Measurements from ENCODE around the gene TCFL5.

Gene TCFL5

GRCh38 chr20:62808211-62808865 is 53.3 kb downstream of the TCFL5 start:
- DNase-seq: peak; percentile 73

DNA sequence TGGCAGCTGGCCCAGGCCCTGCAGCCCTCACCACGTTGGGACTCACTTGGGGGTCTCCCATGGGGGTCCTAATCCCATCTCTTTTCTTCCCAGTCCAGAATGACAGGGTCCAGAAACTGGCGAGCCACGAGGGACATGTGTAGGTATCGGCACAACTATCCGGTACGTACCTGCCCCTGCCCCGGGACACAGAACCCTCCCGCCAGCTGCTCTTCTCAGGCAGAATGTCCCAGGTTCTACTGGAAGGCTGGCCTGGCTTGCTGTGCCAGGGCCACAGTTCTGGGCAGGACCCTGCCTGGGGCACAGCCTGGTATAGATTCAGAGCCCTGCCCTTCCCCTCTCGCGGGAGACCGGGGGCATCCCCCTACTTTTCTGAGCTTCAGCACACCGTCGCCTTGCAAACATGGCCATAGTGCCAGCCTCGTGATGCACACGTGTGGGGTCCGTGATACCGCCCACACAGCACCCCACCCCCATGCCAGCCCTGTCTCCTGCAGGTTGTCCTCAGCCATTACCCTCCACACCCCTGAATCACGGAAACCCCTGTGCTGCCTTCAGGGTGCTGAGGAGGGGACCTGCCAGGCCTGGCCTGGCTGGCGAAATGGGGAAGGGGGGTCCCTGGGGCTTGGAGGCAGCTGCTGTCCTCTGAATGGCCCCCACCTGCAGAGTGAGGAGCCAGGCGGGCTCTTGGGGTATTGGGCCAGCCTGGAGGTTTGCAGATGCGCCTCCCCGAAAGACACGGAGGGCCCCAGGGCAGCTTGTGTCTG is 54.0 kb downstream of the TCFL5 start:
- no peak for DNase-seq

GRCh38 chr20:62806383-62807050 is 55.1 kb downstream of the TCFL5 start:
- no peak for DNase-seq

DNA sequence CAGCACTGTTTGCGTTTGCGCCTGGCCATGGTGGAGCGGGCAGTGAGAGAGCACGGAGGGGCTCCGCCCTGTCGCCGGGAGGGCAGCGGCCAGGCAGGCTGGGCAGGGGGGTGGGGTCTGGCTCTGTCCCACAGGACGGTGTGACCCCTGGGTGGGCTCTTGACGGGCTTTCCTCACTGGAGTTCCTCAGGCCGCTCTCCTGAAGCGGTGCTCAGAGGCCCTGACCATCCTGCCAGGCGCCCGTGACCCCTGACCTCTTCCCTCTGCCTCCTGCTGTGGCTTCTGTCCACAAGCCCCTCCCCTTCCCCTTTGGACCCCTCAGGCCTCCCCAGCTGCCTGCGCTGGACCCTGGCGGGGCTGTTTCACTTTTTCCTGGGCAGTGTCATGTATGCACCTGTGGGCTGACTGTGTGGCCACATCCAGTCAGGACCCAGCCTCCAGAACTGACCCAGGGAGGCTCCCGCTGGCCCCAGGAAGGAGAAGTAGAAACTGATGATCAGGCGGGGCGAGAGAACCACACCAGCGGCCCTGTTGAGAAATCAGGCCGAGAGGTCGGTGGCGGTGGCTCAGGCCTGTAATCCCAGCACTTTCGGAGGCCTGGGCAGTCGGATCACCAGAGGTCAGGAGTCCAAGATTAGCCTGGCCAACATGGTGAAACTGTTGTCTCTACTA is 55.8 kb downstream of the TCFL5 start:
- DNase-seq: no peak

DNA sequence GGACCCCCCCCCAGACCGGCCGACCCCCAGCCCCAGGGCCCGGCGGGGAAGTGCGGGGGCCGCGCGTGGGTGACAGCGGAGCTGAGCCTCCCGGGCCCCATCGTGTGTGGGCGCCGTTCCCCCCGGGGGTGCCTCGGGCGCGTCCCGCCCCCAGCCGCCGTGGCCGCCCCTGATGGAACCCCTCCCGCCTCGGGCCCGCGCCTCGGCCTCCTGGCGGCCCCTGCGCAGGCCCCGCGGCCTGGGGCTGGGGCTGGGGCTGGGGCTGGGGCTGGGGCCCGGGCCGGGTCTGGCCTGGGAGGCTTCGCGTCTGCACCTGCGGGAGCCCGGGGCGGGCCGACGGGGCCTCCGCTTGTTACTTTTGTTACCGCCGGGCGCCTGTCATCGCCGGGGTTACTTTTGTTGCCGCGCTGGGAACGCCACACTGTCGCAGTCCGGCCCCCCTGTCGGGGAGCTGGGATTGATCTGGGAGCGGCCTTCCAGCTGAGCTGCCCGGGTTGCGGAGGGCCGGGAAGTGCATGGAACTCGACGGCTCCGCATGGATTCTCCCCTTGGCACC is 56.4 kb downstream of the TCFL5 start:
- no peak for DNase-seq

GRCh38 chr20:62804627-62805154 is 56.9 kb downstream of the TCFL5 start, which contains the start of gene OGFR:
TSS of gene OGFR (plus strand) at chr20:62804835. CDS start at chr20:62804860, 25 bp downstream.
- DNase-seq: peak; percentile 67

- no peak for DNase-seq
Measured at GRCh38 chr20:62804021-62804626, 57.5 kb downstream of the TCFL5 start.

GRCh38 chr20:62802026-62802712 is 59.5 kb downstream of the TCFL5 start:
- no peak for DNase-seq

DNA sequence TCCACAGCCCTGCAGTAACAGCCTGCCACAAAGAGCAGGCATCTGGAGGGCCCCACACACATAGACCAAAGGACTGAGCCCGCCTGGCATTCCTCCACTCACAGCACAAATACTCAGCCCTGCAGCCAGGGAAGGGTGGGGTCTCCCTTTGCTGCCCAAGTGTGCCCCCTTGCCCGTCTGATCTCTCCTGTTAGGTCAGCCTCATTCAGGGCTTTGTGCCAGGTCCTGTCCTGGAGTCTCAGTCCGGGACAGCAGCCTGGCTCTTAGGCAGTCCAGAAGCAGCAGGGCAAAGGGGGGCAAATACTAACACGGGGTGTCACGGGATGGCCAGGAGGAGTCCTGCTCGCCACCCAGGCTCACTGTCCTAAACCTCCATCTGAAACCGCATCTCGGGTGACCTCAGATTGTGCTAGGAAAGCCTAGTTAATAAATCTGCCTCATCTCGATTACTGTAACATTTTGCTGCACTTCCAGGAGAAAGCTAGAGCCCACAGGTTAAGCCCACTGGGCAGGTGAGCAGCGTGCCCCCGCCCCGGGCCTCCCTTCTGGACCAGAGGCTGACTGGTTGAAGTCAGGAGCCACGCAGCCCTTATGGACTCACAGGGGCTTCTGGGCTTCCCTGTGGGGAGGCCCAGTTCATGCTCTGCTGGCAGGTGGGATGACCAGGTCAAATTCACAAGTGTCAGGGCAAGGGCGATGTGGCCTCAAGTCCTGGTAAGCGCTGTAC is 60.2 kb downstream of the TCFL5 start:
- no peak for DNase-seq

DNA sequence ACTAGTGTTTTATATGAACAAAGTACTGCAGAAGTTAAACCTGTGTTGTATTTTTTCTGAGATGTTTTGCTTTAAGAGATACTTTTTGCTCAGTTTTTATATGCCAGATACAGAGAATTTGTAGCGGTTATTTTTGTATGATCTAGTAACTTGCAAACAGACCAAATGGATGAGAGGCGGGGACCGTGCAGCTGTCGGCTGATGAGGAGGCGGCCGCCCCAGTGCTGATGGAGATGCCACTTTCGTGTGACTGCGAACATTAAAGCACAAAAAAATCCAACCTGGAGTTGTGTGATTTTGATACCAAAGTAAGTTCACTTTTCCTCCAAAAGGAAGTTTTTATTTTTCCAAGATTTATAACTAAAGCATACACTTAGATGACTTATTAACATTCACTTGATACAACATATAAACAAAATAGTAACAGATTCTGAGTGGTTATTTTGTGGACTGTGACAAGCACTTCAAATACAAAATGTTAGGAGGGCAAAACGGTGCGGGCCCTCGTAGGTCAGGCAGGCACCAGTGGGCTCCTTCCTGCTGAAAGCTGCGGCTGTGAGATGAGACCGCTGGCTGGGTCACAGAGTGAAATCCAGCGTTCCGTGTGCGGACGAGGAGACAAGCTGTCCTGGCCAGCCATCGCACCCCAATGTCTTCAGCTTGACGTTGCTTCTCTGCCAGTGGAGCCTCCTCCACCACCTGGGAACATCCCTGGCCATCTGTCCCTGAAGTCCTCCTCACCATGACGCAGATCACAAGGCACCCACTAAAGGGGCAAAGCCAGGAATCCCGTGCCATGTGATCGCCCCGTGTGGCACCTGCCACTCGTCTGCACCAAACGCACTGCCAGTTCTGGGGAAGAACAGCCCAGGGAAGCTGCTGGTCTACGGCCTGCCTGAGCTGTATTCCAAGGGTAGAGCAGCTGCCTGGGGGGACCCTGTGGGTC is 61.0 kb downstream of the TCFL5 start:
- no peak for DNase-seq

GRCh38 chr20:62799873-62800272 is 61.7 kb downstream of the TCFL5 start:
- no peak for DNase-seq

- no peak for DNase-seq
Measured at GRCh38 chr20:62799459-62799858, 62.2 kb downstream of the TCFL5 start.

DNA sequence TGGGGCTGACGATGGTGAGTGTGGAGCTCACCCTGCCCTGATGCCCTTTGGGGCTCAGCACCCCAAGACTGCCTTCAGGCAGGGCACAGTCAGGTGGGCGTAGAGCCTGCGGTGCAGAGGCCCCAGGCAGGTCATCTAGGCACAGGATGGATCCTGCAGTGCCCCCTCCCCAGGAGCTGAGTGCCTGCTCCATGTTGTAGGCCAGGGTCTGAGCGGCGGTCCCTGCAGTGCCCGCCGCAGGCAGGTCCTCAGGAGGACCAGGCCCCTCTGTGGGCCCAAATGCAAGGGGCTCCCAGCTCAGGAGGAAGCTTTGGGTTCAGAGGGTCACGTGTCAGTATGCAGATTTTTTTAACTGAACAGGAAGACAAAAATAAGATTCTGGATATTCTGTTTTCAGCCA is 62.6 kb downstream of the TCFL5 start:
- DNase-seq: no peak

GRCh38 chr20:62797671-62798532 is 63.7 kb downstream of the TCFL5 start:
- DNase-seq: no peak

GRCh38 chr20:62796699-62797491 is 64.7 kb downstream of the TCFL5 start:
- no peak for DNase-seq

GRCh38 chr20:62795023-62795761 is 66.4 kb downstream of the TCFL5 start:
- peak; percentile 53 for DNase-seq
